ENCODE measurements around the gene LCOR.

LCOR gene

DNA sequence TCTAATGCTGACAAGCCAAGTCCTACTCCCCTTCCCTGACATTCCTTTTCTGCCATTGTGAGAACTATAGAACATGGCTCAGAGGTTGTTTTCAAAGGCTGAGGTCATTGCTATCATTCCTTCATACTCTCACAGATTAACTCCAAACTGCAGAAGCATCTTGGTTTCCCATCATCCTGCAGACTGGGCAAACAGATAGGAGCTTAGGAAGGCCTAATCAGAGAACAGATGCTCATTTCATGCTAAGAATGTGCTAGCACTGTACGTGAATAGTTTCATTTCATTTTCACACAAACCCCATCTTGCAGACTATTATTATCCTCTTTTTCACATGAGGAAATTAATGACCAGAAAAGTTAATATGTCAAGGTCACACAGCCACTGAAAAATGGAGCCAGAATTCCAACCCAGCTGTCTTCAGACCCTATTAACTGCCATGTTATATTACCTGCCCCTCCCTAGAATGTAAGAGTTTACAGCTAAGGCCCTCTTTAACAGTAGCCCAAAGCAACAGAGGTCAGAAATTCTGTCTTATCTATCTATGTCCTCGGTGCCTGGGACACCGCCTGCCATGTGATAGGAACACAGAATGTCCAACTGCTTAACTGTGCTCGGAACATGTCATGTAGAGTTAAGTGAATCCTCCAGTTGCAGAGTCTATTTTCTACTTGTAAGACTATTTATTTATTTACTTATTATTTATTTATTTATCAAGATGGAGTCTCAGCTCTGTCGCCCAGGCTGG is 2.9 kb upstream of the LCOR start:
- no peak overlapping the region for H2AFZ ChIP-seq (ENCODE audit: low read depth, low read length)
- H3K4me1 ChIP-seq (ENCODE audit: insufficient read depth, low read length), result peaks cover 5% of the 10 kb centered on the region
- no peak overlapping the region for H3K4me3 ChIP-seq (ENCODE audit: low read length)
- no peaks in the 10 kb centered on the region for H3K9me3 ChIP-seq (ENCODE audit: low read length)
- no peaks in the 10 kb centered on the region for H3K36me3 ChIP-seq (ENCODE audit: insufficient read depth, low read length)
- H3K27me3 ChIP-seq (ENCODE audit: insufficient read depth, low read length), result peaks cover 2% of the 10 kb centered on the region

DNA sequence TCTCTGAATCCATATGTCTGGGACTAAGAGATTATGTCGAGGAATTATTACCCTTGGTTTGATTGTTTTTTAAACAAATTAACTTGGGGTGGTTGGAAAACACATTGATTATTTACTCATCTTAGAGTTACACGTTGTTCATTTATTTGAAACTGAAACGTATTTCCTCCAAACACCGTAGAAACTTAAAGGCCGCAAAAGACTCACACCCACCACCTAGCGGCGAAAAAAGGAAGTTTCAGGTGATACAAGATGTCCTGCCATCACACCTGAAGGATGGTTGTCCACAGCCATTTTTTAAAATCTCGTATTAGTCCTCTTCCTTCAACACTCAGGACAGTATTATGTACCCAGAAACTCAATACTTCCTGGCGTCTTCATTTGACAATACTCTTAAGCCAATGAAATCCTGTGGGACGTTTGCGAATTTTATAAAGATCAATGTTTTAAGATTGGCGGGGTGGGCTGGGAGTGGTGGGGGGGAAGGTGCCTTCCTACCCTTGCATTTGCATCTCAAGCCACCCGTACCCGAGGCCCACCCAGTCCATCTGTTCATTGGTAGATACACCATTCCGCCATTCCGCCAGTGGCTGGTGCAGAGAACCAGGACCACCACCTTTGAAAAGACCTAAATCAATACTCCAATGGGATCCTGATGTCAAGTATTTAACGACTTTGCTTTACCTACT is 1.4 kb upstream of the LCOR start:
- H3K36me3 ChIP-seq (ENCODE audit: insufficient read depth, low read length), result no peaks in the 10 kb centered on the region
- H3K9me3 ChIP-seq (ENCODE audit: low read length), result no peaks in the 10 kb centered on the region
- no peak overlapping the region for H3K4me3 ChIP-seq (ENCODE audit: low read length)
- H3K27me3 ChIP-seq (ENCODE audit: insufficient read depth, low read length), result peaks cover 2% of the 10 kb centered on the region
- no peak overlapping the region for H2AFZ ChIP-seq (ENCODE audit: low read depth, low read length)
- H3K4me1 ChIP-seq (ENCODE audit: insufficient read depth, low read length), result peaks cover 6% of the 10 kb centered on the region

DNA sequence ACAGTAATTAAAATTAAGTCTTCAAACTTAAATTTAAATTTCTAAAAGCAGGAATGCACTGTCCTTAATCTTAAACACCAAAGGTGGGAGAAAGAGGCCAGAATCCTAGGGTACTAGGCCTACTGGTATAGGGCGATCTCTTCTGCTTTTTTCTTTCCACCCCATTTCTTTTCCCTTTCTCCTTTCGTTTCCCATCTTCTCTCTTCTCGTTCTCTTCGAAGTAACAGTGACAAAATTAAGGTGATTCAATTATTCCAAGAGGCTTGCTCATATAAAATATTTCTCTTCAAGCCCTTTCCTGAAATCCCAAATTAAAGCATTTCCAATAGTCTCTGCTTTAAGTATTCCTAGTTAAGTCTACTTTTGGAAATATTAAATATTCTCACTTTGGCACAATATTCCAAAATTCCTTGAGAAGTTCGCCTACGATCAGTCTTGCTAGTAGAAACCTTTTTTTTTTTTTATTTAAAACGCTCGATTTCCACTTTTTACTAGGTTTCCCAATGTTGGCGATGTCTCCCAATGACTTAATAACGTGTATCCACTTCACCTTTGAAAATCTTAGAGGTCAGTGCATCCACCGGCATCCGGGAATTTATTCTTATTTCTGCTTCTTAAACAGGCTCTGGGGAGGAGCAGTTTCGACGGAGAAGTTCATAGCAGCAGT is 765 bp upstream of the LCOR start:
- Histone ChIP-seq H3K4me1 (ENCODE audit: insufficient read depth, low read length) (peaks cover 9% of the 10 kb centered on the region), H3K27me3 (ENCODE audit: insufficient read depth, low read length) (peaks cover under 1% of the 10 kb centered on the region), H3K4me3 (ENCODE audit: low read length) (peak overlapping the region; percentile 98), H2AFZ (ENCODE audit: low read depth, low read length) (peak overlapping the region; percentile 96), H3K9me3 (ENCODE audit: low read length) (no peaks in the 10 kb centered on the region), H3K36me3 (ENCODE audit: insufficient read depth, low read length) (no peaks in the 10 kb centered on the region)

DNA sequence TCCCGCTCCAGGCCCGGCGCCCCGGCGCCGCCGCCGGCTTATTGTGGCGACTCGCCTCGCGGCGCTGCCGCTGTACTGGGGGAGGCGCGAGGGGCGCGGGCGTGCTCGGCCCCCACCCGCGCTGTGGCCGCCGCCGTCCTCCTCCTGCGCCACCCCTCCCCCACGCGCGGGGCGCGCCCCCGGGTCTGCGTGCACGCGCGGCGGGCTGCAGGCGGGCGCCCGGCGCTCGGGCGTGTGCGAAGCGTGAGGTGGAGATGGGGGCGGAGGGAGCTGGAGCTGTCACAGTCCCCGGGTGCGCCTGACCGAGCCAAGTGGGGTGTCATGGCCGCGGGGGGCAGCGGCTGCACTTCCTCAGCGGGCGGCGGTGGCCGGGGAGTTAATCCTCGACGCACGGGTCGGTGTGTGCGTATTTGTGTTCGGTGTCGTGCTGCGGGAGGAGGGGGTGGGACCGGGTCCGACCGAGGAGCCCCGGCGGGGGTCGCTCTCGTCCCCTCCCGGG is 672 bp downstream of the LCOR start:
- Histone ChIP-seq H3K9me3 (ENCODE audit: low read length) (peaks cover 5% of the 10 kb centered on the region), H3K36me3 (ENCODE audit: insufficient read depth, low read length) (peaks cover 4% of the 10 kb centered on the region), H2AFZ (ENCODE audit: low read depth, low read length) (no peak overlapping the region), H3K27me3 (ENCODE audit: insufficient read depth, low read length) (no peaks in the 10 kb centered on the region), H3K4me1 (ENCODE audit: insufficient read depth, low read length) (peaks cover 9% of the 10 kb centered on the region), H3K4me3 (ENCODE audit: low read length) (peak overlapping the region; percentile 98)

DNA sequence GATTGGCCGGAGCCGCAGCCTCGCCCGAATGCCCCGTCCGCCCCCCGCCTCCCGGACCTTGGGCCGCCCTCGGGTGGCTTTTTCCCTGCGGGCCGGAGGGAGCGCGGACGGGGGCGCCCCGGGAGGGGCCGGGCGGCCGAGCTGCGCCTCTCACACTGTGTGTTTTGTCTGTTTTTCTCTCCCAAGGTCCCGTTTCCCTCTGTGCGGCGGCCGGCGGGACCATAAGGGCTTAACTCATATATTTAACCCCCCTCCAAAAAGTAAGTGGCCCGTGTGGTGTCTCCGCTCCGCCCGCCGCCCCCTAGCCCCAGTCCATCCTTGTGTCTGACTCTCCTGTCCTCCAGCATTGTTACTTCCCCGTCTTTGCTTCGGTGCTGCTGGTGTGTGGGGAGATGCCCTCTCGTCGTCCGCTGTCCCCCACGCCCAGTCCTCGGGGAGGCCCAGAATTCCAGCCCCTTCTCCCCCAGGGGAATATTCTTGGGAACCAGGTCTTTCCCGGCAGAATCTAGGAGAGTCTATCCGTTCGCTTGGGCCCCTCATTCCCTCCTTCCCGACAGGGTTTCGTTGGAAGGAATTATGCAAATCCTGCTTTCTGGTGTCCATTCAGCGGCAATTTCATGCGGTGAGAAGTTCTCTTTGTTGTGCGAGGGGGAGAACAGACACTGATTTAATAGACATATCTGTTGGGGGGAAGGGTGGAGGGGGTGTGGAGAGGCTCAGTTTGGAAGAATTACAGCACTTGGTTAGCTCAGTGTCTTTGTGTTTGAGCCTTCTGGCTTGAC is 1.3 kb downstream of the LCOR start:
- Histone ChIP-seq H3K36me3 (ENCODE audit: insufficient read depth, low read length) (peaks cover 10% of the 10 kb centered on the region), H3K27me3 (ENCODE audit: insufficient read depth, low read length) (no peaks in the 10 kb centered on the region), H3K4me1 (ENCODE audit: insufficient read depth, low read length) (peaks cover 9% of the 10 kb centered on the region), H3K9me3 (ENCODE audit: low read length) (peaks cover 5% of the 10 kb centered on the region), H2AFZ (ENCODE audit: low read depth, low read length) (peak overlapping the region; percentile 48), H3K4me3 (ENCODE audit: low read length) (peak overlapping the region; percentile 98)

DNA sequence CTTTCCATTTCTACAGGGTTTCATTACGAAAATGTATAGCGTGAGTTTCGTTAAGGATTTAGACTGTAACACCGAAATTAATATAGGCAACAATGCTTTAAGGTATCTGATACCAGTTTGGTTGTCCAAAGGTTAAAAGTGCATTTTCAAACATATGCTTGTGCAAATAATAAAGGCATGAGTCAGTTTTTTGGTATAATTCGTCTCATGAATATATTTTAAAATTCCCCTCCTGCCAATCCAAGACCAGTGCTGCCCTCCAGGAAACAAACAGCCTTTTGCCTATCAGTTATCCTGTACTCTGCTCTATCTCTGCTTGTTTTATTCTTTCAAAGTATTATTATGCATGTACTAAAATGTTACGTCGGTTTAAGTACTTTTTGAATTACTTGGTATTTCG is 2.0 kb downstream of the LCOR start:
- peaks cover 12% of the 10 kb centered on the region for H3K36me3 ChIP-seq (ENCODE audit: insufficient read depth, low read length)
- peak overlapping the region; percentile 98 for H3K4me3 ChIP-seq (ENCODE audit: low read length)

DNA sequence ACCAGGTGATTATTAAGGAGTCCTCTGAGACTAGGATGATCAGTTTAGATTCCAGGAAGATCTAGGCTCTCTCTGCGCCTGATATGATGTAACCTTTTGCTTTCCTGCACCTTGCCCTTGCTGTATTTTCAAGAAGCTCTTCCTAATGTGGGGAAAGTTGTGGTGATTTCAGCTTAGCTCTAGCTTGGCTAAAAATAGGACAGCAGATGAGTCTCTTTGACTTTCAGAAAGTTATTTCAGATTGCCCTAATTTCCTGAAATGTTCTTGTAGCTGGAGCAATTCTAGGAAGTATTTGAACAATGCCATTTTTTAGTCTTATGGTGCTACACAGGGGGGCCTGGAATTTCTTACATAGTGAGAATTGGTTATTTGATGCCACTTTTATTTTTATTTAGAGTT is 3.8 kb downstream of the LCOR start:
- peaks cover 12% of the 10 kb centered on the region for H3K36me3 ChIP-seq (ENCODE audit: insufficient read depth, low read length)
- H3K4me1 ChIP-seq (ENCODE audit: insufficient read depth, low read length), result peaks cover 9% of the 10 kb centered on the region
- no peak overlapping the region for H2AFZ ChIP-seq (ENCODE audit: low read depth, low read length)
- no peak overlapping the region for H3K4me3 ChIP-seq (ENCODE audit: low read length)
- no peaks in the 10 kb centered on the region for H3K27me3 ChIP-seq (ENCODE audit: insufficient read depth, low read length)
- H3K9me3 ChIP-seq (ENCODE audit: low read length), result peaks cover 5% of the 10 kb centered on the region

More for the DNA sequence above, 2.0 kb downstream of the LCOR start:
- no peaks in the 10 kb centered on the region for H3K27me3 ChIP-seq (ENCODE audit: insufficient read depth, low read length)
- no peak overlapping the region for H2AFZ ChIP-seq (ENCODE audit: low read depth, low read length)
- peaks cover 9% of the 10 kb centered on the region for H3K4me1 ChIP-seq (ENCODE audit: insufficient read depth, low read length)
- peaks cover 5% of the 10 kb centered on the region for H3K9me3 ChIP-seq (ENCODE audit: low read length)

DNA sequence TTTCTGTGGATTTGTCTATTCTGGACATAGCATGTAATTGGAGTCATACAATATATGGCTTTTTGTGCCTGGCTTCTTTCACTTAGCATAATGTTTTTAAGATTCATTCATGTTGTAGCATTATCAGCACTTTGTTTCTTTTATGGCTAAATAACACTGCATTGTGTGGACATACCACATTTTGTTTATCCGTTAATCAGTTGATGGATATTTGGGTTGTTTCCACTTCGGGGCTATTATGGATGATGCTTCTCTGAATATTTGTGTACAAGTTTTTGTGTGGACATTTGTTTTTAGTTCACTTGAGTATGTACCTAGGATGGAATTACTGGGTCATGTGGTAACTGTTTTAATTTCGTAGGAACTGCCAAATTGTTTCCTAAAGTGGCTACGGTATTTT is 6.4 kb downstream of the LCOR start:
- H3K9me3 ChIP-seq (ENCODE audit: low read length), result peaks cover 5% of the 10 kb centered on the region
- H2AFZ ChIP-seq (ENCODE audit: low read depth, low read length), result no peak overlapping the region
- no peak overlapping the region for H3K4me3 ChIP-seq (ENCODE audit: low read length)
- peaks cover 12% of the 10 kb centered on the region for H3K36me3 ChIP-seq (ENCODE audit: insufficient read depth, low read length)
- peaks cover 4% of the 10 kb centered on the region for H3K4me1 ChIP-seq (ENCODE audit: insufficient read depth, low read length)
- H3K27me3 ChIP-seq (ENCODE audit: insufficient read depth, low read length), result no peaks in the 10 kb centered on the region

DNA sequence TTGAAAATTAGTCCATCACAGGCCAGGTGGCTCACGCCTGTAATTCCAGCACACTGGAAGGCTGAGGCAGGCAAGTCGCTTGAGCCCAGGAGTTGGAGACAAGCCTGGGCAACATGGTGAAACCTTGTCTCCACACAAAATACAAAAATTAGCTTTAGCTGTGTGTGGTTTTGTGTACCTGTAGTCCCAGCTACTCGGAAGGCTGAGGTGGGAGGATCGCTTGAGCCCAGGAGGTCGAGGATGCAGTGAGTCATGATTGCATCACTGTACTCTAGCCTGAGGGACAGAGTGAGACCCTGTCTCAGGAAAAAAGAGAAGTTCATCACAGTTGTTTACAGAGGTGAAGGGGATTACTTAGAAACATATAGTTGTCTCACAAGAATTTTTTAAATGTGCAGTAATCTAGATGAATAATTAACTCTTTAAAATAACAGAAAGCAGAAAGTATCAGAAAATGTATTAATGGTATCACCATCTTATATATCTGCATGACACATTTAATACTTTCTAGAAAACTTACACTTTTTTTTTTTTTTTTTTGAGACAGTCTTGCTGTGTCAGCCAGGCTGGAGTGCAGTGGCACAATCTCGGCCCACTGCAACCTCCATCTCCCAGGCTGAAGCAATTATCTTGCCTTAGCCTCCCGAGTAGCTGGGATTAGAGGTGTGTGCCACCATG is 8.9 kb downstream of the LCOR start:
- peaks cover 12% of the 10 kb centered on the region for H3K36me3 ChIP-seq (ENCODE audit: insufficient read depth, low read length)
- H3K9me3 ChIP-seq (ENCODE audit: low read length), result peaks cover 5% of the 10 kb centered on the region
- H3K4me3 ChIP-seq (ENCODE audit: low read length), result no peak overlapping the region
- peaks cover 6% of the 10 kb centered on the region for H3K4me1 ChIP-seq (ENCODE audit: insufficient read depth, low read length)
- H2AFZ ChIP-seq (ENCODE audit: low read depth, low read length), result no peak overlapping the region
- no peaks in the 10 kb centered on the region for H3K27me3 ChIP-seq (ENCODE audit: insufficient read depth, low read length)

DNA sequence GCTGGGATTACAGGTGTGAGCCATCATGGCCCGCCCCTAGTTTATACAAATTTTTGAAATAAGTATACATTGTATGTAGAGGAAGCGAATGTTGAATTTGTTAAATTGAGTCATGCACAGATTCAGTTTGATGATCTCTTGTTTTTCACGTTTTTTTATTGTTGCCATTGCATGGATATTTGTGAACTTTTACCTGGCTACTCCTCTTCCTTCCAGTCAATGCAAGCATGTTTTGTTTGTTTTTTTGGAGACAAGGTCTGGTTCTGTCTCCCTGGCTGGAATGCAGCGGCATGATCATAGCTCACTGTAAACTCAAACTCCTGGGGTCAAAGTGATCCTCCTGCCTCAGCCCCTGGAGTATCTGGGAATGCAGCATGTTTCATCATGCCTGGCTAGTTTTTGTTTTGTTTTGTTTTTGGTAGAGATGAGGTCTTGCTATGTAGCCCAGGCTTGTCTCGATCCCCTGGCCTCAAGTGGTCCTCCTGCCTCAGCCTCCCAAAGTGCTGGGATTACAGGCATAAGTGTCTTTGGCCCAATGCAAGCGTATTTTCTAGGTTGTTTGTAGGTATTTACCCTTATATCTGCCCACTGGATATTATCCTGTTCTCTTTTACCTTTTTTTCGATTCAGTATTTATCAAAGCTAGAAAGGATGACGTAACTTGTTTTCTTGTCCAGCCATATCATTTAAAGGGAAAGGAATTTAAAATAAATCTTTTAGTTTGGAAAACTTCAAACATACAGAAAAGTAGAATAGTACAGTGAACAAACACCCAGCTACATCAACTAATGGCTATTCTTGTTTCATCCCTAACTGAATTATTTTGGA is 11.0 kb downstream of the LCOR start:
- H3K9me3 ChIP-seq (ENCODE audit: low read length), result no peaks in the 10 kb centered on the region
- no peaks in the 10 kb centered on the region for H3K27me3 ChIP-seq (ENCODE audit: insufficient read depth, low read length)
- H2AFZ ChIP-seq (ENCODE audit: low read depth, low read length), result no peak overlapping the region
- no peak overlapping the region for H3K4me3 ChIP-seq (ENCODE audit: low read length)
- peaks cover 5% of the 10 kb centered on the region for H3K36me3 ChIP-seq (ENCODE audit: insufficient read depth, low read length)
- peaks cover 6% of the 10 kb centered on the region for H3K4me1 ChIP-seq (ENCODE audit: insufficient read depth, low read length)

DNA sequence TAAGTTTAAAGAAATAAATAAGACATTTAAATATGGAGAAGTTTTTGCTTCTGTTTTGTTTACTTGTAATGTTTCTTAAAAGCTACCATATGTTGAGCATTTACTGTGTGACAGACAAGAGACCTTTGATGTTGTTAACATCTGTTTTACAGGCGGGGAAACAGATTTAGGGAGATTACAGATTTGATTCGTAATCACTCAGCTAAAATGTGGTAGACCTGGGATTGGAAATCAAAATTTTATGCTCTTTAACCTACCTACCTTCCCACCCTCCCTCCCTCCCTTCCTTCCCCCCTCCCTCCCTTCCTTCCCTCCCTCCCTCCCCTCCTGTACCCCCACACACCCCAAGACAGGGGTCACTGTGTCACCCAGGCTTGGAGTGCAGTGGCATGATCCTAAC is 11.7 kb downstream of the LCOR start:
- Histone ChIP-seq H3K27me3 (ENCODE audit: insufficient read depth, low read length) (no peaks in the 10 kb centered on the region), H3K36me3 (ENCODE audit: insufficient read depth, low read length) (no peaks in the 10 kb centered on the region), H2AFZ (ENCODE audit: low read depth, low read length) (no peak overlapping the region), H3K4me1 (ENCODE audit: insufficient read depth, low read length) (peaks cover 6% of the 10 kb centered on the region), H3K4me3 (ENCODE audit: low read length) (no peak overlapping the region), H3K9me3 (ENCODE audit: low read length) (no peaks in the 10 kb centered on the region)

DNA sequence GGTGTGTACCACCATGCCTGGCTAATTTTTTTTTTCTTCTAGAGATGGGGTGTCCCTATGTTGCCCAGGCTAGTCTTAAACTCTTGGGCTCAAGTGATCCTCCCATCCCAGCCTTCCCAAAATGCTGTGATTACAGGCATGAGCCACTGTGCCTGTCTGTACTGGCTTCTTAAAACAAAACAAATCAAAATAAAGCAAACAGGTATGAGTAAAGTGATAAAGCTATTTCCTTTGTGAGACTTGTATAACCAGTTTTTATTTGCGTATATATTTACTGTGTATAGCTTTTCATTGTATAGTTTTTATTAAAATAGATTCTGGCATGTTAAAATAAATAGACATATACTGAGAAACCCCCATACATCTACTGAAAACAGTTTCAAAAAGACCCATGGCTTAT is 14.3 kb downstream of the LCOR start:
- no peaks in the 10 kb centered on the region for H3K9me3 ChIP-seq (ENCODE audit: low read length)
- H3K36me3 ChIP-seq (ENCODE audit: insufficient read depth, low read length), result peaks cover 3% of the 10 kb centered on the region
- no peak overlapping the region for H2AFZ ChIP-seq (ENCODE audit: low read depth, low read length)
- no peaks in the 10 kb centered on the region for H3K27me3 ChIP-seq (ENCODE audit: insufficient read depth, low read length)
- H3K4me1 ChIP-seq (ENCODE audit: insufficient read depth, low read length), result peaks cover 6% of the 10 kb centered on the region
- H3K4me3 ChIP-seq (ENCODE audit: low read length), result no peak overlapping the region
